Measurements from ENCODE around the gene RGL1.

Gene RGL1

GRCh38 chr1:183877053-183877720 is 72.3 kb downstream of the RGL1 start:
- no peaks in the 10 kb centered on the region for H3K36me3 ChIP-seq (ENCODE audit: control insufficient read depth, insufficient read depth, low read length)
- H3K27me3 ChIP-seq (ENCODE audit: control insufficient read depth, insufficient read depth, low read length): no peaks in the 10 kb centered on the region
- no peak overlapping the region for H3K4me3 ChIP-seq (ENCODE audit: low read length)
- no CpG with 5 or more reads among the region's 10 CpGs for WGBS (ENCODE audit: insufficient coverage, insufficient read length)
- no peaks in the 10 kb centered on the region for H3K9me3 ChIP-seq (ENCODE audit: control insufficient read depth, insufficient read depth, low read length)
- no peak for DNase-seq (ENCODE audit: low read depth, low spot score)
- H3K27ac ChIP-seq (ENCODE audit: low read length): no peak overlapping the region
- H3K4me1 ChIP-seq (ENCODE audit: control insufficient read depth, insufficient read depth, low read length): peaks cover 3% of the 10 kb centered on the region

- H3K36me3 ChIP-seq (ENCODE audit: control insufficient read depth, insufficient read depth, low read length): no peaks in the 10 kb centered on the region
- H3K27ac ChIP-seq (ENCODE audit: low read length): no peak overlapping the region
- no peaks in the 10 kb centered on the region for H3K9me3 ChIP-seq (ENCODE audit: control insufficient read depth, insufficient read depth, low read length)
- WGBS (ENCODE audit: insufficient coverage, insufficient read length): no CpG with 5 or more reads among the region's 2 CpGs
- peaks cover 3% of the 10 kb centered on the region for H3K4me1 ChIP-seq (ENCODE audit: control insufficient read depth, insufficient read depth, low read length)
- no peaks in the 10 kb centered on the region for H3K27me3 ChIP-seq (ENCODE audit: control insufficient read depth, insufficient read depth, low read length)
- no peak overlapping the region for H3K4me3 ChIP-seq (ENCODE audit: low read length)
- DNase-seq (ENCODE audit: low read depth, low spot score): no peak
Observed at GRCh38 chr1:183879494-183879893, 74.6 kb downstream of the RGL1 start.

- Histone ChIP-seq H3K27ac (ENCODE audit: low read length) (no peak overlapping the region), H3K4me3 (ENCODE audit: low read length) (no peak overlapping the region), H3K4me1 (ENCODE audit: control insufficient read depth, insufficient read depth, low read length) (peaks cover 3% of the 10 kb centered on the region), H3K27me3 (ENCODE audit: control insufficient read depth, insufficient read depth, low read length) (no peaks in the 10 kb centered on the region), H3K36me3 (ENCODE audit: control insufficient read depth, insufficient read depth, low read length) (no peaks in the 10 kb centered on the region), H3K9me3 (ENCODE audit: control insufficient read depth, insufficient read depth, low read length) (no peaks in the 10 kb centered on the region)
- WGBS (ENCODE audit: insufficient coverage, insufficient read length): no CpG with 5 or more reads among the region's 1 CpG
- no peak for DNase-seq (ENCODE audit: low read depth, low spot score)
Observed at GRCh38 chr1:183879966-183880365, 75.0 kb downstream of the RGL1 start.

GRCh38 chr1:183880531-183881243 is 75.8 kb downstream of the RGL1 start:
- Histone ChIP-seq H3K27ac (ENCODE audit: low read length) (no peak overlapping the region), H3K4me1 (ENCODE audit: control insufficient read depth, insufficient read depth, low read length) (peaks cover 3% of the 10 kb centered on the region)
- WGBS (ENCODE audit: insufficient coverage, insufficient read length): no CpG with 5 or more reads among the region's 6 CpGs

GRCh38 chr1:183881387-183882131 is 76.6 kb downstream of the RGL1 start:
- Histone ChIP-seq H3K4me3 (ENCODE audit: low read length) (no peak overlapping the region), H3K9me3 (ENCODE audit: control insufficient read depth, insufficient read depth, low read length) (no peaks in the 10 kb centered on the region), H3K36me3 (ENCODE audit: control insufficient read depth, insufficient read depth, low read length) (no peaks in the 10 kb centered on the region), H3K4me1 (ENCODE audit: control insufficient read depth, insufficient read depth, low read length) (peaks cover 3% of the 10 kb centered on the region), H3K27me3 (ENCODE audit: control insufficient read depth, insufficient read depth, low read length) (no peaks in the 10 kb centered on the region), H3K27ac (ENCODE audit: low read length) (no peak overlapping the region)
- no CpG with 5 or more reads among the region's 4 CpGs for WGBS (ENCODE audit: insufficient coverage, insufficient read length)
- peak; percentile 25 for DNase-seq (ENCODE audit: low read depth, low spot score)

More at GRCh38 chr1:183880531-183881243, 75.8 kb downstream of the RGL1 start:
- H3K4me3 ChIP-seq (ENCODE audit: low read length): no peak overlapping the region
- DNase-seq (ENCODE audit: low read depth, low spot score): no peak
- H3K27me3 ChIP-seq (ENCODE audit: control insufficient read depth, insufficient read depth, low read length): no peaks in the 10 kb centered on the region
- no peaks in the 10 kb centered on the region for H3K9me3 ChIP-seq (ENCODE audit: control insufficient read depth, insufficient read depth, low read length)
- H3K36me3 ChIP-seq (ENCODE audit: control insufficient read depth, insufficient read depth, low read length): no peaks in the 10 kb centered on the region

GRCh38 chr1:183882335-183883167 is 77.6 kb downstream of the RGL1 start:
- peaks cover 3% of the 10 kb centered on the region for H3K4me1 ChIP-seq (ENCODE audit: control insufficient read depth, insufficient read depth, low read length)
- H3K27ac ChIP-seq (ENCODE audit: low read length): no peak overlapping the region
- H3K9me3 ChIP-seq (ENCODE audit: control insufficient read depth, insufficient read depth, low read length): no peaks in the 10 kb centered on the region
- no peak for DNase-seq (ENCODE audit: low read depth, low spot score)
- no peak overlapping the region for H3K4me3 ChIP-seq (ENCODE audit: low read length)
- H3K36me3 ChIP-seq (ENCODE audit: control insufficient read depth, insufficient read depth, low read length): no peaks in the 10 kb centered on the region
- WGBS (ENCODE audit: insufficient coverage, insufficient read length): no CpG with 5 or more reads among the region's 8 CpGs
- H3K27me3 ChIP-seq (ENCODE audit: control insufficient read depth, insufficient read depth, low read length): no peaks in the 10 kb centered on the region

GRCh38 chr1:183883623-183884022 is 78.7 kb downstream of the RGL1 start:
- no peak for DNase-seq (ENCODE audit: low read depth, low spot score)
- WGBS (ENCODE audit: insufficient coverage, insufficient read length): no CpG with 5 or more reads among the region's 5 CpGs
- Histone ChIP-seq H3K4me3 (ENCODE audit: low read length) (no peak overlapping the region), H3K27ac (ENCODE audit: low read length) (no peak overlapping the region), H3K4me1 (ENCODE audit: control insufficient read depth, insufficient read depth, low read length) (peaks cover 3% of the 10 kb centered on the region), H3K36me3 (ENCODE audit: control insufficient read depth, insufficient read depth, low read length) (no peaks in the 10 kb centered on the region), H3K27me3 (ENCODE audit: control insufficient read depth, insufficient read depth, low read length) (no peaks in the 10 kb centered on the region), H3K9me3 (ENCODE audit: control insufficient read depth, insufficient read depth, low read length) (no peaks in the 10 kb centered on the region)

- no peak for DNase-seq (ENCODE audit: low read depth, low spot score)
- H3K27me3 ChIP-seq (ENCODE audit: control insufficient read depth, insufficient read depth, low read length): no peaks in the 10 kb centered on the region
Observed at GRCh38 chr1:183884526-183884925, 79.6 kb downstream of the RGL1 start.

GRCh38 chr1:183885142-183885735 is 80.3 kb downstream of the RGL1 start:
- no peaks in the 10 kb centered on the region for H3K9me3 ChIP-seq (ENCODE audit: control insufficient read depth, insufficient read depth, low read length)
- no peak overlapping the region for H3K27ac ChIP-seq (ENCODE audit: low read length)
- no peaks in the 10 kb centered on the region for H3K27me3 ChIP-seq (ENCODE audit: control insufficient read depth, insufficient read depth, low read length)
- WGBS (ENCODE audit: insufficient coverage, insufficient read length): no CpG with 5 or more reads among the region's 1 CpG
- peaks cover 3% of the 10 kb centered on the region for H3K4me1 ChIP-seq (ENCODE audit: control insufficient read depth, insufficient read depth, low read length)
- no peak for DNase-seq (ENCODE audit: low read depth, low spot score)
- no peak overlapping the region for H3K4me3 ChIP-seq (ENCODE audit: low read length)
- no peaks in the 10 kb centered on the region for H3K36me3 ChIP-seq (ENCODE audit: control insufficient read depth, insufficient read depth, low read length)

More at GRCh38 chr1:183884526-183884925, 79.6 kb downstream of the RGL1 start:
- Histone ChIP-seq H3K9me3 (ENCODE audit: control insufficient read depth, insufficient read depth, low read length) (no peaks in the 10 kb centered on the region), H3K4me1 (ENCODE audit: control insufficient read depth, insufficient read depth, low read length) (peaks cover 3% of the 10 kb centered on the region), H3K4me3 (ENCODE audit: low read length) (no peak overlapping the region), H3K36me3 (ENCODE audit: control insufficient read depth, insufficient read depth, low read length) (no peaks in the 10 kb centered on the region), H3K27ac (ENCODE audit: low read length) (no peak overlapping the region)
- whole genome bisulfite sequencing (ENCODE audit: insufficient coverage, insufficient read length): no CpG with 5 or more reads among the region's 4 CpGs
